ENCODE results near the gene NUDT4B.
"Not testable (repeated sequence)": the region's sequence is repeated elsewhere in the genome, so short reads cannot be mapped to it uniquely, and the experiment has no call there.

The NUDT4B gene

DNA sequence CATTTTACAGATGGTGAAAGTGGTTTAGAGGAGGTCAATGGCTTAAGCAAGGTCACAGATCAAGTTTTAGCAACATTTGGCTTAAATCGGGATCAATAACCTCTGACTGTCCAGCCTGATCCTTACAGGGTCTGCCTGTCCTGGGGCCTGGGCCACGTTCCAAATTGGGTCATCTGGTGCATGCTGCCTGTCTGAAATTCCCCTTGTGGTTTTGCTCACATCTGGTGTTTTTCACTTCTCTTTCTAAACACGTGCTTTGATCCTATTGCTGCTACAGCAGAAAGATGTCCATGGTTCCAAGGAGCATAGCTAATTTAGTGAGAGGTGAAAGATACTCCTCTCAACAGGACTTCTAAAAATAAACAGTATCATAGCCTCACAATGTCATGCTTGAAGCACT, 19.4 kb upstream of the NUDT4B start:
- H3K4me1 ChIP-seq; DNase-seq; H3K36me3 ChIP-seq; H3K9me3 ChIP-seq; H3K4me3 ChIP-seq (ENCODE audit: low read depth, low read length); H3K27me3 ChIP-seq: not testable (repeated sequence)

DNA sequence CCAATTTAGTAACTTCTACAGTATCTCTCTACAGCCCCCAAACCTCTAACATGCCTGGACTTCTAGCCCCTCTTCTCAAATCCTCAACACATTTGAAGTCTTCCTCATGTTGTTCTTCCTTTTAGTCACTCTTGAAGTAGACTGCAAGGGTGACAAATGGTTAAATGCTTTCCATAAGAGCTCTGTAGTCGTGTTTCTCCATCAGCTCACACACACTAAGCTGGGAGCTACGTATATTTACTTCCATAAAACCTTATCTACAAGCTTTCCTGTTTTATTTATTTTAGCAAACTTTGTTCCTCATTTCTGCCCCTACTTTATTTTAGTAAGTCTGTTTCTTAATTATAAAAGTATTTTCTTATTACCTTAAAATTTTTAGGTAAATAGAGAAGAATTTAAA, 19.0 kb upstream of the NUDT4B start:
- not testable (repeated sequence) for DNase-seq; H3K9me3 ChIP-seq; H3K27me3 ChIP-seq; H3K4me3 ChIP-seq (ENCODE audit: low read depth, low read length); H3K4me1 ChIP-seq; H3K36me3 ChIP-seq

DNA sequence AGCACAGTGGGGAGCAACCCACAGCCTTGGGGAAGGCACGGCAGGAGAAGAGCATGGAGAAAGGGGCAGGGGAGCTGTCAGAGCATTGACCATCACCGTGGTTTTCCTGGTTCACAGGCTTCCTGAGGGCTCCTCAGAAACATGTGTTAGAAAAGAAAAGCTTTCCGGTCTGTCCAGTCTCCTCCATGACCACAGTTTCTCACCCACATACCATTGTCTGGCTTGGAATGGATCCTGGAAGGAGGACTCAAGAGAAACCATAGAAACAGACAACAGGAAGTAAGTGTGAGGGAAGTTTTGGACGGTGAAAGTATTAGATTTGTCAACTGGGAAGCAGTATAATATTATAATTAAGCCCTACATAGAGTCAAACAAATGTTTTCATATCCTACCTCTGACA, 16.3 kb upstream of the NUDT4B start:
- H3K4me3 ChIP-seq (ENCODE audit: low read depth, low read length); H3K27me3 ChIP-seq; H3K4me1 ChIP-seq; DNase-seq; H3K36me3 ChIP-seq; H3K9me3 ChIP-seq: not testable (repeated sequence)

DNA sequence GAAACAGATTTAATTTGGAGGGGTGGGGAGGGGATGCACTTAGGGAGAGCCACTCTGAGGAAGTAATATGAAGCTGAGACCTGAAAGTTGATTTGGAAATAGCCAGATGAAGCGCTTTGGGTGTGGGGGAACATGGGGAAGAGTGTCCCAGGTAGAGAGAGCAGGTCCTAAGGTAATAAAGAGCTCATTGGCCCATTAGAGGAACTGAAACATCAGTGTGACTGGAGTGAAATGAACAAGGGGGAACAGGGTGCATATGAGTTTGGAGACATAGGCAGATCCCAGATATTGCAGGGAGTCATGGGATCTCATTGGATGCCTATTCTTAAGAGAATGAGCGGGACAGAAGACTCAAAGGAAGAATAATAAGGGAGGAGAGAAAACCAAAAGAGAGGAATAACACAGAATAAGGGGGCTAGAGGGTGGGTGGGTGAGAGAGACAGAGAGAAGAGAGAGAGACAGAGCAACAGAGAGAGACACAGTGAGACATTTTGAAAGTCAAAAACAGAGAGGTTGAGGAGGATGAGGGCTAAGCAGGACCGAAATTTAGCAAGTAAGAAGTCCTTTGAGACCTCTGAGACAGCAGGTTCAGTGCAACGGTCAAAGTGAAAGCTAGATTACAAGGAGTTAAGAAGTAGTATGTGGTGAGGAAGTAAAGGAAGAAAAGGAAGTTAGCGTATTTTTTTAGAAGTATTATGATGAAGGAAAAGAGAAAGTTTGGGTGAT, 14.8 kb upstream of the NUDT4B start:
- H3K27me3 ChIP-seq; H3K9me3 ChIP-seq; H3K36me3 ChIP-seq; H3K4me1 ChIP-seq; H3K4me3 ChIP-seq (ENCODE audit: low read depth, low read length); DNase-seq: not testable (repeated sequence)

DNA sequence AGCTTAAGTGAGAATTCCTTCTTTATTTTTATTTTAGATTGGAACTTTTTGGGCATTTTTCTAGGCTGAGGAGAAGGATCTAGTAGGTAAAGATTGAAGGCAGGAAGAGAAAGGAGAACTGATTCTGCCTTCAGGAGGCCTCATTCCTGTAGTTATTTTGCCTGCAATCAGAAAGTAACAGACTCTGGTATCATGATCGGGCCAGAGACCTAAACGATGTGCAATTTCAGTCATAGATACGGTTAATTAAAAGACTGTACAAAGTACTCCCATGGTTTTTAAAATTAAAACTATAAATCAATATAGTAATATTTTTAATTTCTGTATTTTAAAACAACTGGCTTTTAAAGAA, 14.3 kb upstream of the NUDT4B start:
- not testable (repeated sequence) for H3K4me1 ChIP-seq; H3K9me3 ChIP-seq; DNase-seq; H3K4me3 ChIP-seq (ENCODE audit: low read depth, low read length); H3K36me3 ChIP-seq; H3K27me3 ChIP-seq

DNA sequence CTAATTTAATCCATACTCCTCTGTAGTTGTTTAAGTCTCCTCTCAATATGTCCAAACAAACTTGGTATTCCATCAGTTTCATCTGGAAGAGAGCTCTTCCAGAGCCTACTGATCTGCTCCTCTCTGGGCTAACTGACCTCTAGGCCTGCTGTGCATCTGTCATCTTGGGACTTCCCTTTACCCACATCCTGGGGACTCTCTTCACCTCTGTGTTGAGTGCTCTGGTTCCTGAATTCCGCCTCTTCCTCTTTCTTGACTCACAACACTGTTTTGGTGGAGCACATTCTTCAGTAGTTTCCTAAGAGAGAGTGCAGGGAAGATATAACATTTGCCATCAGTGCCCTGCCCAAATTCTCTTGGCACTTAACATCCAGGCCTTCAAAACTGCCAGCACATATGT, 13.0 kb upstream of the NUDT4B start:
- DNase-seq; H3K27me3 ChIP-seq; H3K36me3 ChIP-seq; H3K4me3 ChIP-seq (ENCODE audit: low read depth, low read length); H3K9me3 ChIP-seq; H3K4me1 ChIP-seq: not testable (repeated sequence)

DNA sequence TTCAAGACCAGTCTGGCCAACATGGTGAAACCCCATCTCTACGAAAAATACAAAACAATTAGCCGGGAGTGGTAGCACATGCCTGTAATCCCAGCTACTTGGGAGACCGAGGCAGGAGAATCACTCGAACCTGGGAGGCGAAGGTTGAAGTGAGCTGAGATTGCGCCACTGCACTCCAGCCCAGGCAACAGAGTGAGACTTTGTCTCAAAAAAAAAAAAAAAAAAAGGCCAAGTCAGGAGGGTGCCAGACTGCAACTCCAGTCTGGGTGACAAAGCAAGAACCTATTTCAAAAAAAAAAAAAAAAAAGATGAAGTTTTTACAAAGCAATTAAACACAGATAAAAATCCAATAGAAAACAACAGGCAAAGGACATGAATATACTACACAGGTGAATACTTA, 9.9 kb upstream of the NUDT4B start:
- DNase-seq; H3K4me3 ChIP-seq (ENCODE audit: low read depth, low read length); H3K9me3 ChIP-seq; H3K4me1 ChIP-seq; H3K36me3 ChIP-seq; H3K27me3 ChIP-seq: not testable (repeated sequence)

DNA sequence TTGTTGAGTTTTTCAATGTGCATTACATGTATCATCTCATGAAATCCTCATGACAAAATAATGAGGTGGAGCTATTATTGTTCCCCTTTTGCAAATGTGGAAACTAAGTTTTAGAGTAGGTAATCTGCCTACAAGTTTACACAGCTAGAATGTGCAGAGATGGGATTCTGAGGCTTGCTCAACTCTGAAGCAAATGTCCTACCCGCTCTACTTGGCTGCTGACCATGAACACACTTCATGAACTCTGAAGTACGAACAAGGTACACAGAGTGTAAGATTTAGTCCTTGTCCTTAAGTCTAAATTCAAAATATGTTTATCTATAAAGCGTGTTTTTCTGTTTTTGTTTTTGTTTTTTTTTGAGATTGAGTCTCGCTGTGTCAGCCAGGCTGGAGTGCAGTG, 5.4 kb upstream of the NUDT4B start:
- not testable (repeated sequence) for H3K9me3 ChIP-seq; H3K4me3 ChIP-seq (ENCODE audit: low read depth, low read length); H3K4me1 ChIP-seq; DNase-seq; H3K36me3 ChIP-seq; H3K27me3 ChIP-seq

DNA sequence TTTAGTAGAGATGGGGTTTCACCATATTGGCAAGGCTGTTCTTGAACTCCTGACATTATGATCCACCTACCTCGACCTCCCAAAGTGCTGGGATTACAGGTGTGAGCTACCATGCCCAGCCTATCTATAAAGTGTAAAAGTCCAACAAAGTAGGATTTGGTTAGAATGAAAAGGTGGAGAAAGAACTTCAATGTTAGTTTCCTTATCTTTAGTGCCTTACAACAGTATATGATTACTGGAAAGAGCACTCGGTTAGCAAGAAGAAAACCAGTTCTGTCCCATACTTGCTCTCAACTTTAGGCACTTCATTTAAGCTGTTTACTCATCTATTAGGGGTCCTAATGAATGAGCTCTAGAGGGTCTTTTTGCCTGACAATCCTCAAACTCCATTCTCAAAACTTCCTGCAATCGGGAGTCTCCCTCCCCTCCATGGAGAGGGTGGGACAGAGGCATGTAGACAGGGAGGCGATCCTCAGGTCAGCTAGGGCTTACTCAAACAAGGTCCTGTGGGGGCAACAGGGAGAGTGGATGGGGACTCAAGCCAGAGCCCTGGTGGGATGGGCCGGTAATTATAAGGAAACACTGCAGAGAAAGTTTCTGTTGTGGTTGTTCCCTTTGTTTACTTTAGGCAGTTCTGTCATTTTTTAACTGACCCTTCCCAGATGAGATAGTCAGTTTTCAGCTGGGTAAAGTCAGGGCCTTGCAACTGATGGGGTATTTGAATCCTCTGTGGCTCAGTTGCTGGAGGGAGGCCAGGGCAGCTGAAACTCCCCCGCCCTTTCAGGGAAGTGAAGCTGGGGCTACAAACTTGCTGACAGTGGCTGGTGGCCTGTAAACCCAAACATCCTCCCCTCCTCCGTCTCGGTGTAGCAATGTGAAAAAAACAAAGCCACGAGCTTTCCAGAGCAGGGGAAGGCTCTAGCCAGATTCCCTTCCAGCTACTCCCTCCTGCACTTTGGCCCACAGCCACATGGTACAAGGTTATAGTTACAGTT, 4.6 kb upstream of the NUDT4B start:
- not testable (repeated sequence) for H3K36me3 ChIP-seq; H3K9me3 ChIP-seq; H3K4me1 ChIP-seq; DNase-seq; H3K27me3 ChIP-seq; H3K4me3 ChIP-seq (ENCODE audit: low read depth, low read length)

DNA sequence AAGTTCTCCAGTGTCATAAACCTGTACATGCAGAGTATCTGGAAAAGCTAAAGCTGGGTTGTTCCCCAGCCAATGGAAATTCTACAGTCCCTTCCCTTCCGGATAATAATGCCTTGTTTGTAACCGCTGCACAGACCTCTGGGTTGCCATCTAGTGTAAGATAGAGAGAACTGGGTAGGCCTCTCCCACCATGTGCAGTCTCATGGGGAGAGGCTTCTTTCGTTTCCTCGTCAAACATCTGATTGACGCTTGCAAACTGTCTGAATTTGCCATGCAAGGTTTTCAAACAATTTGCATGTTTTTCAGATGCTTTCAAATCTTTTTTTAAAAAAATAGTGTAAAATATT, 734 bp downstream of the NUDT4B start:
- H3K36me3 ChIP-seq; DNase-seq; H3K4me3 ChIP-seq (ENCODE audit: low read depth, low read length); H3K9me3 ChIP-seq; H3K4me1 ChIP-seq; H3K27me3 ChIP-seq: not testable (repeated sequence)

DNA sequence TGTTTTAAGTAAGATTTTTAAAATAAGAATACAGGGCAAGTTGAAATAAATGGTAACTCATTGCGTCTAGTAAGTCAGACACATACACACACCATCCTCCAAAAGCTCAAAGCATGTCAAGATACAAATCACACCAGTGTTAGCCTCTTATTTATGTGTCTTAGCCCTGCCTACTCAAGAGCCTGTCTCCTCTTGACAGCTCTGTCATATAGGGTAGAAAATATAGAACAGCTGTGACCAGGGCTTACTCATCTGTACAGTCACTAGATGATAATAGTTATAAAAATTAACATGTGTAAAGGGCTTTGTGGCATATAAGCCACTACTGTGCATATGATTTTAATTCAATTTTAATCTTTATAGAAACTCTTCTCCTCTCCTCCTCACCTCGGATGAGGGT, 7.7 kb downstream of the NUDT4B start:
- not testable (repeated sequence) for H3K4me1 ChIP-seq; H3K36me3 ChIP-seq; H3K9me3 ChIP-seq; H3K4me3 ChIP-seq (ENCODE audit: low read depth, low read length); DNase-seq; H3K27me3 ChIP-seq

DNA sequence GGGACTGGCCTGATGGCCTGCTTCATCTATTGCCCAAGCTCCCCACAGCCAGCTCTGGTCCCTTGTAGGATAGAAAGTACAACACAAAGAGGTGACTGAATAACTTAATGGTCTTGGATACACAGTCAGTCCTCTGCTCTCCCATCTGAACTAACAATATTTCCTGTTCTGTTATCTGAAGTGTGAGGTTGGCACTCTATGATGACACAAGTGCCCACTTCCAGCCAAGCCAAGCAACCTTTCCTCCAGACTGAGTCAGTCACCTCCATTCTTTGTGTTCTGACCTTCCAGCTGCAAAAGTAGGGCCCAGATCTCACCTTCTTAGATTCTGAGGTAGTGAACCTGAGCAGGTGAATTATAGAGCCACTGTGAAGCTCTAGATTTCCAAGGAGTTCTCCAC, 8.9 kb downstream of the NUDT4B start:
- not testable (repeated sequence) for H3K36me3 ChIP-seq; H3K9me3 ChIP-seq; H3K4me3 ChIP-seq (ENCODE audit: low read depth, low read length); DNase-seq; H3K4me1 ChIP-seq; H3K27me3 ChIP-seq

DNA sequence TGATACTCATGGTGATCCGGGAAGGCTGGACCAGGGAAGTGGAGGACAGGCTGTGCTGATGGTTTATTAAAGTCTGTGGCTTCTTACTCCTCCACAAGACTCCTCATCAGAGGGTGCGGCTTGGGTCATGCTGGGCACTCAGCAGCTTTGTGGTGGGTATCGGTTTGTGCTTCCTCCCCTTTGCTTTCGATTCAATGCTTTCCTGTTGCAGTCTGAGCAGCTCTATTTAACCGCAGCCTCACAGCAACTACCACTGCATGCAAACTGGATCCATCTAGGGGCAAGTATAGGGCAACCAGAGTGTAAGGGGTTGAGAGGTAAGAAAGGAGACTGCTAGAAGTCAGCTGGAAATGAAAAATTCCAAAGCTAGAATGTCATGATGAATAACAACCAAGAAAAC, 9.8 kb downstream of the NUDT4B start:
- H3K27me3 ChIP-seq; H3K9me3 ChIP-seq; H3K36me3 ChIP-seq; DNase-seq; H3K4me3 ChIP-seq (ENCODE audit: low read depth, low read length); H3K4me1 ChIP-seq: not testable (repeated sequence)

DNA sequence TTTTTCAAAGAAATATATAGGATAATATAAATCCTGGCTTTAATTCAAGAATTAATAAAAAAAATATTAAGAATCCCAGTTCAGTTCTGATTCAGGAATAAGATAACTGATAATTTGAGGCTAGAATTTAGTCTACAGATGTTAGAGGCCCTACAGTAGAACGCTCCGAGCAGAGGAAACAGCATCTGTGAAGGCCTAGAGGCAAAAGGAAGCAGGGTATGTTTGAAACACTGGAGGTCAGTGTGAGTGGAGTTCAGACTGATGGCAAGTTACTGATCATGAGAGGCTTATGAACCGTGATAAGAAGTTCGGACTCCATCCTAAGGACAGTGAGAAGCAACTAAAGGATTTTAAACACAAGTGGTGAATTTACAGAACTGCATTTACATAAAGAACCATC, 10.4 kb downstream of the NUDT4B start:
- not testable (repeated sequence) for DNase-seq; H3K4me3 ChIP-seq (ENCODE audit: low read depth, low read length); H3K4me1 ChIP-seq; H3K9me3 ChIP-seq; H3K27me3 ChIP-seq; H3K36me3 ChIP-seq

DNA sequence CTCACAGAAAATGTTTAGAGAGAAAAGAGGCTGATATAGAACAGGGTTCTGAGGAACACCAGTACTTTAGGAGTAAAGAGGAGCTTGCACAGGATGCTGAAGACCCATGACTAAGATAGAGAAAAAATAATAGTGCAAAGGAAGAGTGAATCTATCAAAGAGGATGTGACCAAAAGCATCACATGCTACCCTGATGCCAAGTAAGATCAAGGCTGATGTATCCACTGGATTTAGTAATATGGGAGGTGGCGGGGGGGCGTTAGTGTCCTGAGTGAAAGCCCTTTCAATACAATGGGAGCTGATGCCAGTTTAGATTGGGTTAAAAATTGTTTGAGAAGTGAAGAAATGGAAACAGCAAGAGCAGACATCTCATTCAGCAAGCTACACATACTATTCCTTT, 11.2 kb downstream of the NUDT4B start:
- H3K9me3 ChIP-seq; H3K4me1 ChIP-seq; H3K4me3 ChIP-seq (ENCODE audit: low read depth, low read length); H3K36me3 ChIP-seq; H3K27me3 ChIP-seq: not testable (repeated sequence)
- peak; percentile 2 for DNase-seq

DNA sequence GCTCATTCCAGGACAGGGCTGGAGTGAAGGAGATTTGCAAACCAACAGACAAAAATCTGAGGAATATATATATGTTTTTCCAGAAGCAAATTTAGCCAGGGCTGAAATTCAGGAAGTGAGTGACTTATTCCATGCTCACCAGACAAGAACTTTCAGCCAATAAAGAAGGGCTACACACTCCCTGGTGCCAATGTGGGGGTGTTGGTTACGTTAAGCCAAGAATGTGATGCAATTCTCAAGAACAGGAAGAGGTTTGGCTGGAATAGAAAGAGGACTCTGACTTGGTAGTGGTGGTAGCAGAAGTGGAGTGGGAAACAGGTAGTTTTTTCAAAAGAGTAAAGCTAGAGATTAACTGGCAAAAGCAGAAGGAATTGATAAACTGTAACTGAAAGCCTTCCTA, 11.6 kb downstream of the NUDT4B start:
- H3K27me3 ChIP-seq; H3K4me1 ChIP-seq; H3K9me3 ChIP-seq; DNase-seq; H3K4me3 ChIP-seq (ENCODE audit: low read depth, low read length); H3K36me3 ChIP-seq: not testable (repeated sequence)

All from BE2C (cell line).